ENCODE results near the gene GGA1. TPM values are rescaled to one million over a fixed set of nuclear protein-coding genes. Genes with fewer than 3 reads are reported as not detected.
A peak's percentile ranks its signal among the peaks of the same experiment; 100 is the strongest.

The GGA1 gene
- 131 TPM for polyA plus RNA-seq (2012; ENCODE audit: insufficient read depth, insufficient read length, low read depth)

GRCh38 chr22:37608477-37609239 is at the start of gene GGA1:
Gene GGA1 (plus strand): TSS chr22:37608834. CDS start chr22:37608861, 27 bp downstream.
- Histone ChIP-seq H3K36me3 (no peaks in the 10 kb centered on the region), H3K4me1 (no peaks in the 10 kb centered on the region; the same call in 1 of the 2 replicates), H3K4me3 (ENCODE audit: low read depth, low read length) (peak within 1 kb of the TSS; percentile 87), H3K27me3 (no peaks in the 10 kb centered on the region; the same call in 1 of the 2 replicates), H3K9me3 (no peaks in the 10 kb centered on the region)
- DNase-seq: peak; percentile 94
- no peak for TF ChIP-seq CTCF (IDR thresholded peaks at IDR 0.05; ENCODE audit: low read depth, low read length)

- Histone ChIP-seq H3K4me1 (no peaks in the 10 kb centered on the region; the same call in 1 of the 2 replicates), H3K27me3 (peaks cover 22% of the 10 kb centered on the region), H3K9me3 (no peaks in the 10 kb centered on the region), H3K4me3 (ENCODE audit: low read depth, low read length) (no peak overlapping the region), H3K36me3 (no peaks in the 10 kb centered on the region)
- DNase-seq: no peak
- no peak for TF ChIP-seq CTCF (IDR thresholded peaks at IDR 0.05; ENCODE audit: low read depth, low read length)
Observed at GRCh38 chr22:37559521-37559900, 49.1 kb upstream of the GGA1 start.

GRCh38 chr22:37559901-37560607 is 48.6 kb upstream of the GGA1 start, which contains the start of gene CDC42EP1:
Gene CDC42EP1 (plus strand): TSS chr22:37560480. CDS start chr22:37566350, 5,870 bp downstream.
- H3K36me3 ChIP-seq: no peaks in the 10 kb centered on the region
- H3K4me1 ChIP-seq: no peaks in the 10 kb centered on the region; the same call in 1 of the 2 replicates
- TF ChIP-seq CTCF (IDR thresholded peaks at IDR 0.05; ENCODE audit: low read depth, low read length): no peak
- peaks cover 22% of the 10 kb centered on the region for H3K27me3 ChIP-seq
- peak within 1 kb of the TSS; percentile 33 for H3K4me3 ChIP-seq (ENCODE audit: low read depth, low read length)
- H3K9me3 ChIP-seq: no peaks in the 10 kb centered on the region
- peak; percentile 33 for DNase-seq

- Histone ChIP-seq H3K4me3 (ENCODE audit: low read depth, low read length) (peak overlapping the region; percentile 33), H3K36me3 (no peaks in the 10 kb centered on the region), H3K9me3 (no peaks in the 10 kb centered on the region), H3K27me3 (peaks cover 22% of the 10 kb centered on the region), H3K4me1 (no peaks in the 10 kb centered on the region; the same call in 1 of the 2 replicates)
- no peak for TF ChIP-seq CTCF (IDR thresholded peaks at IDR 0.05; ENCODE audit: low read depth, low read length)
- no peak for DNase-seq
Observed at GRCh38 chr22:37560608-37561211, 47.9 kb upstream of the GGA1 start.

- Histone ChIP-seq H3K4me1 (no peaks in the 10 kb centered on the region; the same call in 1 of the 2 replicates), H3K36me3 (no peaks in the 10 kb centered on the region), H3K27me3 (peaks cover 22% of the 10 kb centered on the region), H3K9me3 (no peaks in the 10 kb centered on the region), H3K4me3 (ENCODE audit: low read depth, low read length) (peak overlapping the region; percentile 33)
- peak; percentile 81 for TF ChIP-seq CTCF (IDR thresholded peaks at IDR 0.05; ENCODE audit: low read depth, low read length)
- DNase-seq: peak; percentile 84
Observed at GRCh38 chr22:37561212-37562048, 47.2 kb upstream of the GGA1 start.
